ENCODE data around the gene DLG2.

Gene DLG2

DNA sequence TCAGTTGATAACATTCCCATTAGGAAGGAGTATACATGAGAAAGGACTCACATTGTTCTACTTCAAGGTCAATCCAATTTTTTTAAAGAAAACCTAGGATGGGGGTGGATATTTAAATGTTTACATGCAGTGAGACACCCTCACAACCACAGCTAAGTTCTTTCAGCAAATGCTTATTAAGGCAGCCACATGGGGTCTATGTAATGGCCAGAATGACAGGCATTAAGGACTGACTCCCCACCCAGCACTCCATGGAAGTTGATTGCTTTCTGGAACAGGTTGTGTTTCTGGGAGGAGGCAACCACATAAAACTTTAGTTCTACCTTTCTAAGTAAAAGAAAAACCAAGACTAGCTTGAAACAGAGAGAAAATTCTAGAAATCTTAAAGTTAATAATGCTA, 1678.9 kb downstream of the DLG2 start:
- DNase-seq = no peak

GRCh38 chr11:83945976-83946375, 1681.2 kb downstream of the DLG2 start:
- no peak for DNase-seq

- DNase-seq = no peak
Observed at GRCh38 chr11:83941050-83941449, 1686.1 kb downstream of the DLG2 start.

DNA sequence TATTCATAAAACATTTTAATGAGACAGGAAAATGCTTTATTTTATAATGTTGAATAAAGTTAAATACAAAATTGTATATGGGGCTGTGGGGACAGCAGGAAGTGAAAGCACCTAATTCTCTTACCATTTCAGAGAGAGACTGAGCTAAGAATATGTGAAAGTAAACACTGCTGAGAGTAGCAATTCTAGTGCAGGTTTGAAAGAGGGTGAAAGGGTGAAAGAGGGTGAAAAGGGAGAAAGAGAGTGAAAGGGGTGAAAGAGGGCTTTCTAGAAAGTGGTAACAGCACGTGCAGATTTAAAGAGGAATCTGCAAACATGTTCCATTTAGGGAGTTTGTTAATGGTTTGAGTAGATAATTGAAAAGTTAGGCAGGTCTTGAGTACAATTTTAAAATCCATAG, 1689.0 kb downstream of the DLG2 start:
- no peak for DNase-seq

DNA sequence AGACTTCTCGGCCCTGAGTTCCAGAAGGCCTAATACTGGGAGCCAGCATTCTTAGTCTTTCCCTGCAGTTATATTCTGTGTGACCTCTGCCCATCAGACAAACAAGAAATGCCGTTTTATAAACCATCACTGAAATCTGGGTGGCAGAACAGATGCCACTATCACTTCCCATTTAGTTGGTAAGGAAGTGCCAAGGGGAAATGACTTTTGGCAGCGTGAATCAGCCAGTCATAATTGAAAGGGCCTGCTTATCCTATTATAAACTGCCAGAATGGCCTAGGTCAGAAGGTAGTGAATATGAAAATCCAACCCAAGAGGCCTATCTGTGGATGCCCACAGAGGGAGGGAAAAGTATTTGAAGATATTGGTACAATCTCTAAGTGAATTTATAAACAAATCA, 1694.1 kb downstream of the DLG2 start:
- no peak for DNase-seq

- no peak for DNase-seq
Observed at GRCh38 chr11:83927422-83927821, 1699.7 kb downstream of the DLG2 start.

- no peak for DNase-seq
Observed at GRCh38 chr11:83924795-83925542, 1702.2 kb downstream of the DLG2 start.

DNA sequence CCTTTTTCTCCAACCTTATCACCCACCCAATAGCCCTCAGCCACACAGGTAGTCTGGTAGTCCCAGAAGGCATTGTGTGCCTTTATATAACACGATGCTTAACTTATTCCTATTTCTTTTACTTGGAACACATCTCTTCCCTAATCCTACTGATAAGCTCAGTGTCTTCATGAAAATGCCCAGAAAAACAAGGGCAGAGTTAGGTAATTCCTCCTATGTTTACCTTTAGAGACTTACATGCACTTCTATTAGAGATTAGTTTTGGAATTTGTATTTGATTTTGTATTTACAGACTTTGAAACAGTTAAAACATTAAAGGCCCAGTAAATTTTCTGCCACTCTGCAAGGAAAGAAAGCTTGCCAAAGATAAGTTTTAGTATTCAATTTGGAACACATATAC, 1703.2 kb downstream of the DLG2 start:
- DNase-seq = no peak

- no peak for DNase-seq
Observed at GRCh38 chr11:83922953-83923352, 1704.2 kb downstream of the DLG2 start.

GRCh38 chr11:83922318-83922717, 1704.8 kb downstream of the DLG2 start:
- no peak for DNase-seq

DNA sequence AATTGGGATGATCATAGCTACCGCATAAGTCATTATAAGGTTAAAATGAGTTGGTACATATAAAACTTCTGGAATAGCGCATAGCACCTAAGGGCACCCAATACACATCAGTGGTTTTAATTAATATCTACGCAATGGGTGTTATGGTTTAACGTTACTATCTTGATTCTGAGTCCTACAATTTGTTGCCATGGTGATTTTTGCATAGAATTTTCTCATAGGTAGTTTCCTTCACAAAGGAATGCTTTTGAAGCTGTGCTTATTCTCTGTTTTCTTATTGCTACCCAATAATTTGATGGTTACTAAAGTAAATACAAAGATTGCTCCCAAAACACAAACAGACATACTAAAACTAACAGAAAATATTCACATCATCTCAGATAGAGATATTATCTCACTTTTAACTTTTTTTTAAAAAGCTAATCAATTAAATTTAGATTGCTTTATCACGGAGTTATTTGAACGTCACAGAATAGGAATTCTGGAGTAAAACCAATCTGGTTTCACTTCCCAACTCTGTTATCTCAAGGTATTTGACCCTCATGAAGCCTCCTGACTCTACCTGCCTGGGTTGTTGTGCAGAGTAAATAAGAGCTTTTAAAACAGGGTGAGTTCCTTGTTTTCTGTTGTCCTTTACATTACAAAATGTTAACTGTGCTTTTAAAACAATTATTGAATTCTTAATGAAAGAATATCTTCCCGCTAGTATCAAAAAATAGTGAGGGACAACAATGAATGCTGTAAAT, 1705.5 kb downstream of the DLG2 start:
- DNase-seq = no peak

DNA sequence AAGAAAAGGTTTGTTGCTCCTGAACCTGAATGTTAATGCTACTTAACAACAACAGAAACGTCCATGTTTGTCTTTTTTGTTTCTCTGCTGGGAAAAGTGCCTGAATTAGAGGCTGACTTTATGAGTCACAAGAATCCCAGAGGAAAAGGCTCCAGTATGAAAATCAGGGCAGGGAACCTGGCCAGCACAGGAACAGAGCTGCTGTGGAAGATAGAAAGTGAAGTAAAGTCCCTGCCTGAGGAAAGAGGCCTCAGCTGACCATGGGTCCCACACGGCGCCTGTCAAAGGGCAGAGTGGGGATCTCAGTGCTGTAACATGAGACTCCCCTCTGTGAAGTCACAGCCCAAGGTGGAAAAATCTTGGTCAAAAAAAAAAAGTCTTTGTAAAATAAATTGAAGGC, 1708.7 kb downstream of the DLG2 start:
- DNase-seq = no peak

GRCh38 chr11:83914995-83915394, 1712.1 kb downstream of the DLG2 start:
- no peak for DNase-seq

DNA sequence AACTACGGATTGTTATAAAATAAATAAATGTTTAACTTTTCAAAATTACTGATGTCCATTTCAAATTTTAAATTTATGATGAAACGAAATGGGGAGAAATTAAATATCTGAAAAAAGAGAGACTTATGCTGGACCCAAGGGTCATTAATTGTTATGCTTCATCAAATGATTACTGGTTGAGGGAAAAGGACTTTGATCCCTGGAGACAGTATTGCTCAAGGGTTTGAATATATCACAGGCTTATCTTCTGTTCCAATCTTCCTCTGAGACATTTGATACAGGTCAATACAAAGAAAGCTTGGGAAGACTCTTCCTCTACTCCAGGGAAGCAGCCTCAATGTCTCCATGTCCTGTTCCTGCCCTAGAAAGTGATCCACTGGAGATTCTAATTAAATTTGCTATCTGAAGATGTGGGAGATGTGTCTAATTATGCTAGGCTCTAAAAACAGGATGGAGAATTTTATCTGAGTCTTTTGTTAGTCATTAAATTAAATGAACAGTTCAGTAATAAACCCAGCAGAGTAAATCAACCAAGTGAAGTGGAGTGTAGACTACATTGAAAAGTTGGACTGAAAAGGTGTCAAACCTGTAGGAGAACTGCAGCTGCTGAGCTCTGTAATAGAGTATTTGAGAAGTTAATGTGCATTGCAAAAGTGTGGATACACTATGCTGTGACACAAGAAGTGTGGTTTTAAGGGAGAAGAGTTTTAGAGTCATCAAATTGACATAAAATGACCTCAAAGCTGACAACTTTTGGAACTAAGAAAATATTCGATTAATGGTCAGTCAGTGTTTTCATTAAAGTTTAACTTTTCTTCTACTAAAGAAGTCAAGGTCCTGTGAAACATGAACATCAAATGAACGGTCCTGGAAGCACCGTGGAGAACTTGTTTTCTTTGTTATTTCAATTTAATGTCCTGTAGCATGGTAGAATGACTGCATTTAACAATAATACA, 1717.3 kb downstream of the DLG2 start:
- no peak for DNase-seq

- DNase-seq = no peak
Observed at GRCh38 chr11:83908298-83908856, 1718.8 kb downstream of the DLG2 start.

GRCh38 chr11:83895516-83895915, 1731.6 kb downstream of the DLG2 start:
- DNase-seq = no peak

DNA sequence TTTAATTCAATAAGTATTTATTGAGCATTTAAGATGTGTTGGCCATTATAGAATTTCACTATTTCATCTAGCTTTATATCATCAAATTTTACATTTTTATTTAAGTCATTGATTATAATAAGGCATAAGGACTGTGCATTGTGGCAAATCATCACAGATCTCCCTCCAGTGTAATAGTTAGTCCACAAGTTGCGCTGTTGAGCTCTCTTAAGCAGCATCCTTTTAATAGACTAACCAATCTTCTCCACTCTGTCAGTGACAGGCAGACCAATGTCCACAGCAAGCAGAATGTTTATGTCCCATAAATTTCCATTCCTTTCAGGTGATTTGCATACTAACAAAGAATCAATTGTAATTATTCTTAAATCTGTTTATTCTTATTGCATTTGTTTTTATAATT, 1745.7 kb downstream of the DLG2 start:
- no peak for DNase-seq

DNA sequence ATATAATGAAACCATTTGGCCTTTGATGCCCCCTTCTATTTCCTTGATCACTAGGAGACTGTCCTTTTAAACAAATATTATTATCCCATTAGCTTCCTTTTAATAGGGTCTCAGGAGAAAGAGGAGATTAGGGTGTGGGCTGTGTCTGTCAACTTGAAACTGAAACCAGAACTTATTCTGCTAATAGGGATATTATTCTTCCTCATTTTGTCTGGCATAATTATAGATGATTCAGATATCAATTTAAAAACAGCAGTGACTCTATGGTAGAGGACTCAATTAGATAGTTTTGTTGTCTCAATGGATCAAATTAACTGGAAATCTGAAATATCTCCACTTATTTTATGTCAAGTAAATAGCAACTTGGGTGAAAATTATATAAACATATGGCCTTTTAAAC, 1756.1 kb downstream of the DLG2 start:
- no peak for DNase-seq

DNA sequence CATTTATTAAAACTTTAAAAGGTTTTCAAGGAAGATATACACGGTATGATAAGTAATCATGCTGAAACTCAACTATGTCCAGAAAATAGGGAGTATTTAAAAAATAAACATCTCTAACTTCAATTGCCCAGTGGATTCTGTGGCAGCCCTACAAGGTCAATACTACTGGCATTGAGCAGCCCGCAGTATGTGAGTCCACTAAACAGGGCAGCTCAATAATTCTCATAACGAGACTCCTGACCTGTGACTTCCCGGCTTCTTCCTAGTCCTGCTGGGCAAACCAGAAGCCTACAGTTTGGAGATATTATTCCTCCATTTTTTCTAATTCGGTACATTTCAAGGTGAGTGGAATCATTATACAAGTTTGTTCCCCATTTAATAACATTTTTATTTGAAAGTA, 1760.5 kb downstream of the DLG2 start:
- no peak for DNase-seq

DNA sequence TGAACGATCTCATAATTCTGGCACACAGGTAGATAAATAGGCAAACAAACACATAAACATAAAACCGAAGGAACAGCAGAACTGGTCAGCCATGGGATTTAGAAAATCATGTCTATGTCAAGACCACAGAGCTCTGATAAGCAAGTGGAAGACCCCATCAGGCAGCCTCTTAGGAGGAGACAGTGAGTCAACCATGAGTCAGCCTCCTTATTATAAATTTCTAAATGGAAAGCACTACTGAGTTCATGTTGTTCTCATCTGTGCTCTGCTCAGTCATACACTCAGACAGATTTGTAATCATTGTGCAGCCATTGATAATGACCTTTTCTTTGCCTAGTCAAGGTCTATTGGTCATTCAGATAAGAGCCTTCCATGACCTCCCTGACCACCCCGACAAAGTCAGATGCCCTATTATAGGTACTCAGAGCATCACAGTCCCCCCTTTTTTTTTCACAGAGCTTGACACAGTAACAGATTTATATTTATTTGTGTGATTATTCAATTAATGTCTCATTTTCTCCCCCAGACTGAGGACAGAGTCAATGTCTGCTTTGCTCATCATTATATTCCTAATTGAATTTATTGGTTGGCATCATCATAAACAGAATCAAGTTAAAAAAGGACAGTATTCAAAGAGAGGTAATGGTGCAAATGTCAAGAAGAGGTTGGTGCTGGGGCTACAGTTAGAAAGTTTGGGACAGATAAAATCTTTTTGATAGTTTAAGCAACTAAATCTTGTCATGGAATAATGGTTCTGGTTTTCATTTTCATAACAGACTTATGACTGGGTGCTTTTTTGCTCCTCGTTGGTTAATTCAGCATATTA, 1761.3 kb downstream of the DLG2 start:
- no peak for DNase-seq

DNA sequence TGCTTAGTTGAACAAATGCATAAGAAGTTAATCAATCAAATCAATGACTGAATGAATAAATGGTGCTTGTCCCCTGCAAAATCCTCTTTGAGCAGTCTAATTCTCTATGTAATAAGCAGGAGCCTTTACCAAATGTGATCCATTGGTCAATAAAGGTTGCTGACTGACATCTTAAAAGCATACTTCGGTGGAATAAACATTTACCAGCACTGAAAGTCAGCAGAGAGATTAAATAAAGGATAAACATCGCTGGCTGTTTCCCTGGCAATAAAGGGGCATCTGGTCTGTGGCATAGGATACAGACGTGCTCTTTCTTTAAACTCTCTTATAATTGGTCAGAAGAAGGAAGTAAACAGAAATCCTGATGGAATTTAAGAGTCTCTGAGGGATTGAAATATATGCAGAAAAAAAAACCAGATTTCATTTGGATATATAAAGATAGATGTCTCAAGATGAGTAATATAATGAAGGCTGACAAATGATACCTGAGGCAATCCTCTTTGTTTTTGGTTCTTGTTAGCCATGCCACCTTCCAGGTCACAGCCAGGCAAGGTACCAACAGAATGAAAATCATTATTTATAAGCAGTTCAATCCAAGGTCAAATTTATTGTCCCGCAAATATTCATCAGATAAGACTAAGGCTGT, 1762.6 kb downstream of the DLG2 start:
- no peak for DNase-seq

DNA sequence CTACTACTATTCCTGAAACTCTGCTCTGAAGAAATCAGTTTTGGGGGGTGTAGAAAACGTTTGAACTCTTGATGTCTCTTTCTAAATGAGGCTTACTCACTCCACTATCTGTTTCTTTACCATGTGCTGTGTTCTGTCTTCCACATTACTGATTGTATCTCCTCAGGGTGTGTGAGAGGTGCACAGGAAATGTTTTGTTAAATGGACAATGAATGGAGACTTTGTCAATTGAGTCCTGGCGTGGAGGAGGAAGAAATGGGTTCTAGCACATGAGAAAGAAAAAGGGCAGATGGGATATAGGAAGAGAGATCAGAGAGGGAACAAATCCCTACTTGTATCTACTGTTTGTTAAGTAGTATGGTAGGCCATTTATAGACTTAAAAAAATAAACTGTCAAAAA, 1763.9 kb downstream of the DLG2 start:
- no peak for DNase-seq
